GM10248 (cell line): ENCODE data around the gene FAM118A.

Experiments used
- CTCF ChIA-PET: fragments of 300-600 bp; sonication (Branson Sonifier 250); formaldehyde crosslinking; extraction: SDS; loops from one replicate; lab custom pipeline; 2021; ENCODE audit warnings: antibody characterized with exemption; lab: Yijun Ruan, JAX
- POLR2A ChIA-PET: fragments of 350-650 bp; sonication (Branson Sonifier 250); formaldehyde crosslinking; extraction: SDS; loops from one replicate; lab custom pipeline; 2020; ENCODE audit warnings: antibody characterized with exemption; lab: Yijun Ruan, JAX
- DNase-seq: peaks from one replicate; pipeline ENCODE4 v3.0.0; 2012; ENCODE audit errors: extremely low spot score
- CTCF ChIP-seq: IDR thresholded peaks from 2 replicates; pipeline ENCODE4 v1.5.1; 2012; ENCODE audit warnings: mild to moderate bottlenecking, low read depth; ENCODE audit errors: extremely low read depth, missing control alignments, control extremely low read depth

Gene FAM118A

GRCh38 chr22:45298934-45299505 lies 10.7 kb upstream of the FAM118A start:
- ChIA-PET CTCF (interaction anchor here (1.7 kb wide), 1 partner anchor 36 kb away, joined by 3 read pairs; no protein-coding TSS in a partner anchor), POLR2A (no interaction called here)

GRCh38 chr22:45302751-45303150 lies 7.0 kb upstream of the FAM118A start:
- TF ChIP-seq CTCF: no peak
- DNase-seq: no peak
- POLR2A ChIA-PET: no interaction called here
- CTCF ChIA-PET: no interaction called here

More at GRCh38 chr22:45298934-45299505, 10.7 kb upstream of the FAM118A start:
- TF ChIP-seq CTCF: no peak
- no peak for DNase-seq

- no peak for TF ChIP-seq CTCF
- no peak for DNase-seq
- ChIA-PET POLR2A (no interaction called here), CTCF (interaction anchor here (0.6 kb wide), 1 partner anchor 1304 kb away, joined by 3 read pairs; no protein-coding TSS in a partner anchor)
Observed at GRCh38 chr22:45303181-45303580, 6.6 kb upstream of the FAM118A start.

- POLR2A ChIA-PET: no interaction called here
- no peak for DNase-seq
- CTCF ChIA-PET: no interaction called here
- TF ChIP-seq CTCF: no peak
Observed at GRCh38 chr22:45304971-45305370, 4.8 kb upstream of the FAM118A start.

GRCh38 chr22:45305456-45306075 lies 4.2 kb upstream of the FAM118A start:
- CTCF ChIA-PET: no interaction called here
- TF ChIP-seq CTCF: no peak
- no peak for DNase-seq
- POLR2A ChIA-PET: no interaction called here

GRCh38 chr22:45306139-45306538 lies 3.6 kb upstream of the FAM118A start:
- ChIA-PET POLR2A (no interaction called here), CTCF (no interaction called here)
- TF ChIP-seq CTCF: no peak
- no peak for DNase-seq
